Epithelial cell of proximal tubule (primary cell): ENCODE measurements around the gene TMIGD1. TPM values are rescaled to one million over a fixed set of nuclear protein-coding genes. Genes with fewer than 3 reads are reported as not detected.
"Not testable (repeated sequence)": the region's sequence is repeated elsewhere in the genome, so short reads cannot be mapped to it uniquely, and the experiment has no call there.

ENCODE experiments used
- DNase-seq: peaks from one replicate; pipeline ENCODE4 v3.0.0-alpha.2; 2011; ENCODE audit warnings: low read depth
- H3K4me3 ChIP-seq: 2 replicates; pipeline ENCODE4 v1.5.1; 2011; ENCODE audit warnings: low read depth, mild to moderate bottlenecking, low read length
- total RNA-seq: library from RNA; depleted of rRNA; stranded (reverse); fragments of >200 nt; gene quantifications from 2 replicates; pipeline ENCODE4 v1.2.3, GENCODE V29; 2015
- TF ChIP-seq, protein P1 (sequence below): conservative IDR thresholded peaks from 2 replicates; pipeline ENCODE4 v1.5.1; 2012; ENCODE audit warnings: low read depth, mild to moderate bottlenecking, low read length

The TMIGD1 gene
- total RNA-seq, 1 donor from 2014 or later, result not detected

DNA sequence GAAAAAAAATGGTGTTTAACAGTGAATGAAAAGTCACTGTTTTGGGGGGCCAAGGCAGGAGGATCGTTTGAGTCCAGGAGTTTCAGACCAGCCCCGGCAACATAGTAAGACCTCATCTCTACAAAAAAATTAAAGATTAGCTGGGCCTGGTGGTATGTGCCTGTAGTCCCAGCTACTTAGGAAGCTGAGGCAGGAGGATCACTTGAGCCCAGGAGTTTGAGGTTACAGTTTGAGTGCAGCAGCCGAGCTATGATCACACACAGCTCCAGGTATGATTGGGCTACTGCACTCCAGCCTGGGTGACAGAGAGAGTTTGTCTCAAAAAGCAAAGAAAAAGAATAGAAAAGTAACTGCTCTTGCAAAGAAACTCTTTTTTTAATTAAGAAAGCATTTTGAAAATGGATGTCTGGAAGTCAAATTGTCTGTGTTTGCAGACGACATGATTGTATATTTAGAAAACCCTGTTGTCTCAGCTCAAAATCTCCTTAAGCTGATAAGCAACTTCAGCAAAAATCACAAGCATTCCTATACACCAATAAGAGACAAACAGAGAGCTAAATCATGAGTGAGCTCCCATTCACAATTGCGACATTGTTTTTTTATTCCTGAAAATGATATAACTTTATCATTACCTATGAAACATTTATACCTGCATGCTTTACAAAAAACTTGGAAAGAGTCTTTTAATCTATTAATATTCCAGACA, 24.4 kb upstream of the TMIGD1 start:
- TF ChIP-seq, protein P1, sequence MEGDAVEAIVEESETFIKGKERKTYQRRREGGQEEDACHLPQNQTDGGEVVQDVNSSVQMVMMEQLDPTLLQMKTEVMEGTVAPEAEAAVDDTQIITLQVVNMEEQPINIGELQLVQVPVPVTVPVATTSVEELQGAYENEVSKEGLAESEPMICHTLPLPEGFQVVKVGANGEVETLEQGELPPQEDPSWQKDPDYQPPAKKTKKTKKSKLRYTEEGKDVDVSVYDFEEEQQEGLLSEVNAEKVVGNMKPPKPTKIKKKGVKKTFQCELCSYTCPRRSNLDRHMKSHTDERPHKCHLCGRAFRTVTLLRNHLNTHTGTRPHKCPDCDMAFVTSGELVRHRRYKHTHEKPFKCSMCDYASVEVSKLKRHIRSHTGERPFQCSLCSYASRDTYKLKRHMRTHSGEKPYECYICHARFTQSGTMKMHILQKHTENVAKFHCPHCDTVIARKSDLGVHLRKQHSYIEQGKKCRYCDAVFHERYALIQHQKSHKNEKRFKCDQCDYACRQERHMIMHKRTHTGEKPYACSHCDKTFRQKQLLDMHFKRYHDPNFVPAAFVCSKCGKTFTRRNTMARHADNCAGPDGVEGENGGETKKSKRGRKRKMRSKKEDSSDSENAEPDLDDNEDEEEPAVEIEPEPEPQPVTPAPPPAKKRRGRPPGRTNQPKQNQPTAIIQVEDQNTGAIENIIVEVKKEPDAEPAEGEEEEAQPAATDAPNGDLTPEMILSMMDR, result no peak
- no peak for DNase-seq
- no peak overlapping the region for H3K4me3 ChIP-seq

GRCh38 chr17:30357476-30357875, 23.6 kb upstream of the TMIGD1 start:
- no peak for DNase-seq

DNA sequence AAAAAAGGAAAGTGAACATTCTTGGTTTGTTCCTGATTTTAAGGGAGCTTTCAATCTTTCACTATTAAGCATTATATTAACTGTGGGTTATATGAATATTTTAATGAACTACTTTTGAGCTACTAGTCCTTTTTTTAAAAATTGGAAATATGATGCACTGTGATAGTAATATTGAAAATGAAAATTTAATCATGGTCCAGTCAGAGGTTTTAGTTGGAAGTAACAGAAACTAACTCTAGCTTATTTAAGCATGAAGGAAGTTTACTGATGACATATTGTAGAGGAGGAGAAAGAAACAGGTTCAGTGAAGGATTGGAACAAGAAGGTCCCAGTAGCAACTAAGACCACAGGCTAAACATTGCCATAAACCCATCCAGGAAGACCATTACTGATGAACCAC, 20.8 kb upstream of the TMIGD1 start:
- TF ChIP-seq, protein P1, result no peak
- no peak overlapping the region for H3K4me3 ChIP-seq
- no peak for DNase-seq

More at GRCh38 chr17:30357476-30357875, 23.6 kb upstream of the TMIGD1 start:
- H3K4me3 ChIP-seq, result no peak overlapping the region
- TF ChIP-seq, protein P1, result no peak

DNA sequence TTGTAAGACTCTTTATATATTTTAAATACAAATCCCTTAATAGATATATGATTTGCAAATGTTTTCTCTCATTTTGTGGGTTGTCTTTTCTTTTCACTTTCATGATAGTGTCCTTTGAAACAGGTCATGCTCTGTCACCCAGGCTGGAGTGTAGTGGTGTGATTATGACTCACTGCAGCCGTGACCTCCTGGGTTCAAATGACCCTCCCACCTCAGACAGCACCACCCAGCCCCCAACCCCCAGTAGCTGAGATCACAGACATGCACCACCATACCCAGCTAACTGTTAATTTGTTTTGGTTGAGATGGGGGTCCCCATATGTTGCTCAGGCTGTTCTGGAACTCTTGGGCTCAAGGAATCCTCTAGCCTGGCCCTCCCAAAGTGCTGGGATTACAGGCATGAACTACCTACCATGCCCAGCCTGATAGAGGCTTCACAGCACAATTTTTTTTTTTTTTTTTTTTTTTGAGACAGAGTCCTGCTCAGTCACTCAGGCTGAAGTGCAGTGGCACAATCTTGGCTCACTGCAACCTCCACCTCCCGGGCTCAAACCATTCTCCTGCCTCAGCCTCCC, 18.5 kb upstream of the TMIGD1 start:
- no peak for DNase-seq
- TF ChIP-seq, protein P1, result no peak
- no peak overlapping the region for H3K4me3 ChIP-seq

GRCh38 chr17:30351735-30352134, 17.9 kb upstream of the TMIGD1 start:
- DNase-seq, result no peak
- no peak overlapping the region for H3K4me3 ChIP-seq
- TF ChIP-seq, protein P1, result no peak

DNA sequence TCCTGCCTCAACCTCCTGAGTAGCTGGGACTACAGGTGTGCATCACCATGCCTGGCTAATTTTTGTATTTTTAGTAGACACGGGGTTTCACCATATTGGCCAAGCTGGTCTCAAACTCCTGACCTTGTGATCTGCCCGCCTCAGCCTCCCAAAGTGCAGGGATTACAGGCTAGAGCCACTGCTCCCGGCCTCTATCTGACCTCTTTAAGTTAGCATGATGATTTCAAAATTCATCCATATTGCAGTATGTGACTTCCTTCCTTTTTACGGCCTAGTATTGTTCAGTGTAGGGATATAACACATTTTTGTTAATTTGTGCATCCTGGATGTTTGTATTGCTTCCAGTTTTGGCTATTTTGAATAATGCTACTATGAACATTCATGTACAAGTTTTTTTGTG, 17.4 kb upstream of the TMIGD1 start:
- not testable (repeated sequence) for H3K4me3 ChIP-seq, DNase-seq

DNA sequence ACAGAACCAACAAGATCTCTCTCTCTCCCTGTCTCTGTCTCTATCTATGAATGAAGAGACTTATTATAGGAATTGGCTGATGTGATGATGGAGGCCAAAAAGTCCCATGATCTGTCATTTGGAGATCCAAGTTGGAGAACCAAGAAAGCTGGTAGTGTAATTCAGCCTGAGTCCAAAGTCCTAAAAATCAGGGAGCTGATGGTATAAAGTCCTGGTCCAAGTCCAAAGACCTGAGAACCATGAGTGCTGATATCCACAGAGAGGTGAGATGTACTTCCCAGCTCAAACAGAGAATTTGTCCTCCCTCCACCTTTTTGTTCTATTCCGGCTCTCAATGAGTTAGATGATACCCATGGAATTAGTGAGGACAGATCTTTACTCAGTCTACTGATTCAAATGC, 15.4 kb upstream of the TMIGD1 start:
- no peak overlapping the region for H3K4me3 ChIP-seq
- no peak for DNase-seq
- TF ChIP-seq, protein P1, result no peak
